ENCODE results near the gene HSPA12A. TPM values are rescaled to one million over a fixed set of nuclear protein-coding genes. Genes with fewer than 3 reads are reported as not detected.

The HSPA12A gene
- total and polyA plus RNA-seq, 5 experiments from 2014 or later: not detected

- ATAC-seq: no peak
- H3K27me3 Mint-ChIP-seq: peaks cover 50 to 89% (median 72%) of the 10 kb centered on the region in 5 donors
- peaks cover 0 to 13% (median 7%) of the 10 kb centered on the region in 4 donors for H3K4me1 Mint-ChIP-seq
- POLR2A ChIA-PET: no interaction called here
- H3K4me3 Mint-ChIP-seq: no peak overlapping the region
- no peak overlapping the region for H3K27ac Mint-ChIP-seq
- no peak for DNase-seq
- peaks cover 0 to 16% (median 11%) of the 10 kb centered on the region in 9 donors for H3K9me3 Mint-ChIP-seq
- peaks cover 2 to 7% (median 6%) of the 10 kb centered on the region in 3 donors for H3K36me3 Mint-ChIP-seq
These were observed 6.1 kb upstream of the HSPA12A start for GRCh38 chr10:116748471-116748870.

- DNase-seq (no peak), ATAC-seq (no peak)
- H3K4me3 Mint-ChIP-seq: no peak overlapping the region
- H3K4me1 Mint-ChIP-seq: peaks cover 1 to 17% (median 11%) of the 10 kb centered on the region in 4 donors
- H3K27me3 Mint-ChIP-seq: peaks cover 54 to 89% (median 73%) of the 10 kb centered on the region in 5 donors
- H3K27ac Mint-ChIP-seq: no peak overlapping the region
- peaks cover 0 to 16% (median 11%) of the 10 kb centered on the region in 9 donors for H3K9me3 Mint-ChIP-seq
- peaks cover 2 to 10% (median 7%) of the 10 kb centered on the region in 3 donors for H3K36me3 Mint-ChIP-seq
- POLR2A ChIA-PET: no interaction called here
These were observed 5.7 kb upstream of the HSPA12A start for GRCh38 chr10:116748041-116748440.

GRCh38 chr10:116747325-116747724 lies 5.0 kb upstream of the HSPA12A start:
- Mint-ChIP-seq H3K27ac (no peak overlapping the region), H3K4me1 (peaks cover 1 to 17% (median 11%) of the 10 kb centered on the region in 4 donors), H3K27me3 (peaks cover 54 to 90% (median 72%) of the 10 kb centered on the region in 5 donors), H3K4me3 (no peak overlapping the region), H3K9me3 (peaks cover 0 to 16% (median 11%) of the 10 kb centered on the region in 9 donors), H3K36me3 (peaks cover 2 to 10% (median 7%) of the 10 kb centered on the region in 3 donors)
- DNase-seq (no peak), ATAC-seq (no peak)
- POLR2A ChIA-PET: no interaction called here

- peaks cover 52 to 82% (median 58%) of the 10 kb centered on the region in 5 donors for H3K27me3 Mint-ChIP-seq
- peaks cover 2 to 11% (median 7%) of the 10 kb centered on the region in 3 donors for H3K36me3 Mint-ChIP-seq
- H3K27ac Mint-ChIP-seq: peak overlapping the region in 1 of 10 donors; percentile 46
- peaks cover 3 to 22% (median 13%) of the 10 kb centered on the region in 4 donors for H3K4me1 Mint-ChIP-seq
- no peak for ATAC-seq
- DNase-seq: no peak
- POLR2A ChIA-PET: no interaction called here
- peak overlapping the region in 4 of 10 donors; percentile 19 to 51 (median 32) for H3K4me3 Mint-ChIP-seq
- H3K9me3 Mint-ChIP-seq: peaks cover 0 to 16% (median 11%) of the 10 kb centered on the region in 9 donors
These were observed 2.5 kb upstream of the HSPA12A start for GRCh38 chr10:116744885-116745284.

DNA sequence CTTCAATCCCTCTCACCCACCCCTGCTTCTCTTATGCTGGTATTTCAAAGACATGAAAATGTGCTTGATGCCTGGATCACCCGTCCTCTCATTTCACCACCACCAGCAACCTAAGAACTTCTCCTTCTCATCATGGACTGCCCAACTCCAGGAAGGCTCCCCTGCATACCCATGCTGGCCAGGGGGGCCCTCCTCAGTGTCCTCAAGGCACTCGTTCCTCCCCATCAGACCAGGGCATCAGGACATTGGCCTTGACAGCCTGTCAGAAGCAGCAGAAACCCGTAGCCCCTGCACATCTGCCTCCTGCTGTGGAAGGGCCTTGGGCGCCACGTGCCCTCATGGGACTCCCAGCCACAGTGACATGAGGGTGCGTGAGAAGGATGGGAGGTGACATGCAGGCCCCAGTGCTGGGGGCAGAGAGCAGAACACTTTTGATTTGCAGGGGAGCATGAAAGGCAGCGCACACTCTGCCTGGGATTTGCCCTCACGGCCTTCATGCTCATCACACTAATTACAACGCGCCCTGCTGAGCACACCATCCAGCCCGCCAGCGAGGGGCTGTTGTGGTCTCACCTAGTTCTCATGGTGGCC lies 1.9 kb upstream of the HSPA12A start:
- Mint-ChIP-seq H3K27ac (peak overlapping the region in 1 of 10 donors; percentile 46), H3K27me3 (peaks cover 49 to 82% (median 57%) of the 10 kb centered on the region in 5 donors), H3K4me3 (peak overlapping the region; percentile 9 to 70 (median 38)), H3K36me3 (peaks cover 2 to 11% (median 7%) of the 10 kb centered on the region in 3 donors), H3K9me3 (peaks cover 0 to 15% (median 11%) of the 10 kb centered on the region in 9 donors), H3K4me1 (peaks cover 5 to 22% (median 13%) of the 10 kb centered on the region in 4 donors)
- peak in 1 of 2 donors; percentile 26 for ATAC-seq
- no peak for DNase-seq
- POLR2A ChIA-PET: no interaction called here

DNA sequence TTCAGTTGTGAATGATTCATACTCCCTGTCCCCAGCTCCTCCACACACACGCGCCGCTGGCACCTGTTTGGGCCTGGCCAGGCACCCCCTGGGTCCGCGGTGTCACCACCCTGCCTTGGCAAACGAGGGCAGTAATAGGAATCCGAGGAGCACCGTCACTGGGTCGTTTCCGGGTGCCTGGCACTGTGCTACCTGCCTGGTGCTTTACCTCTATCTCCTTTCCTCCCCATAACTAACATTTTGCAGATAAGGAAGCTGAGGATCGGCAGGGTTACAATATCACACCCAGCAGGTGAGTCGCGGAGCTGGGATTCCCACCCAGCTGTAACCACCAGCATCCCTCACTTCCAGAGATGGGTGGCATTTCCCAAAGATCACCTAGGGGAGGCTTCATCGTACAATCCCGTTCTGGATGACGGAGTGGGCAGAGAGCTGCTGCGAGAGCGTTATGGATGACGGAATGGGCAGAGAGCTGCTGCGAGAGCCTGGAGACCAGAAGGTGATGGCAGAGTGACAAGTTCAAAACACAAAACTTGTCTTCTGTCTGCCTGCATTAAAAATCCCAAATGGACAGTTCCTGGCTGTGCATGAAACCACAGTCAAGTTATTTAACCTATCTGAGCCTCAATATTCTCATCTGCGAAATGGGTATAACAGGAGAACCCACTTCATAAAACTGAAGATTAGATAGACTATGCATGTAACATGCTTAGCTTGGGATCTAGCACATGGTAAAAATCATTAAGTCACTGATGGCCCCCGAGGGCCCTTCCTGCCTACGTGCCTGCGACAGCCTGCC lies 1.1 kb upstream of the HSPA12A start:
- H3K4me3 Mint-ChIP-seq: peak overlapping the region; percentile 48 to 83 (median 60)
- H3K27ac Mint-ChIP-seq: no peak overlapping the region
- peaks cover 47 to 82% (median 57%) of the 10 kb centered on the region in 5 donors for H3K27me3 Mint-ChIP-seq
- peaks cover 0 to 10% (median 5%) of the 10 kb centered on the region in 9 donors for H3K9me3 Mint-ChIP-seq
- ATAC-seq (no peak), DNase-seq (no peak)
- H3K36me3 Mint-ChIP-seq: peaks cover 0 to 11% (median 5%) of the 10 kb centered on the region in 3 donors
- peaks cover 5 to 22% (median 13%) of the 10 kb centered on the region in 4 donors for H3K4me1 Mint-ChIP-seq
- POLR2A ChIA-PET: no interaction called here

DNA sequence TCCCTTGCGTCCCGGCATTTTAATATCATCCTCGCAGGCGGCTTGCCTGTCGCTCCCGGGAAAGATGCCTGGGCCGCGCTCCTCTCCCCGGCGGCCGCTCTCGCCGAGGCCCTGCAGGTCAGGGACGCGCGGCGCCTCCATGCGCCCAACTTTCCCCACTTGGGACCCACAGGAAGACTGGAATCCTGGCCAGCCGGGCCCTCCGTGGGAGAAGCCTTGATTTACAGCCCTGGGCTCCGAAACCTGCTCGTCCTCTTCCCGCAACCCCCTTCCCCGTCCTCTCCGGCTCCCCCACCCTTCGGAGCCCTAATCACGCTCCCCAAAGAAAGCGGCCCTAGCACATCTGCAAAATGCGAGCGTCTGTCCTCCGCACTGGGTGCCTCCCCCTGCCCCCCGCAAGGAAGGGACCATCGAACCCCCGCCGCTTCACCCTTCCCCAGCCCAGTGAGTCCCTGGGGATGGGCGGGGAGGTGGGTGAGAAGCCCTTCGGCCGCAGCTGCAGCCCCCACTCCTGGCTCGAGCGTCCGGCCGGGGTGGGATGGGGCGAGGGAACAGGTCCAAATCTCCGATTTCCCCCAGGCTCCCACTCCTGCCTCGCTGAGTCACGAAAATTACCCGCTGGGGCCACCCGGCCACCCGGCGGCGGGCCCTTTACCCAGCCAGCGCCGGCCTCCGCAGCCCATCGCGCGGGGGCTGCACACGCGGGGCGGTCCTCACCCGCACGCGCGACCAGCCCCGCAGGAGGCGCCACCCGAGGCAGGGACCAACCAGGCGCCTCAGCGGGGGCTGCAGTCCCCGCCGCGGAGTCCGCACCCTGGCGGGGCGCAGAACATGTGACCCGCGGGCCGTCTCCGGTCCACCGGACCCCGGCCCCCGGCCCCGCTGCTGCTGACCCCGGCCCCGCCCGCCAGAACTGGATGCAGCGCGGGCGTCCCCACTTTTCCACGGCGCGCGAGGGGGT lies 695 bp downstream of the HSPA12A start:
- POLR2A ChIA-PET: no interaction called here
- Mint-ChIP-seq H3K9me3 (peaks cover 0 to 7% (median 3%) of the 10 kb centered on the region in 9 donors), H3K27me3 (peaks cover 55 to 87% (median 63%) of the 10 kb centered on the region in 5 donors), H3K4me1 (peaks cover 5 to 22% (median 13%) of the 10 kb centered on the region in 4 donors), H3K36me3 (peaks cover 0 to 11% (median 5%) of the 10 kb centered on the region in 3 donors), H3K4me3 (peak overlapping the region in 8 of 10 donors; percentile 45 to 61 (median 55)), H3K27ac (peak overlapping the region in 1 of 10 donors; percentile 53)
- DNase-seq: no peak
- peak; percentile 23 for ATAC-seq

DNA sequence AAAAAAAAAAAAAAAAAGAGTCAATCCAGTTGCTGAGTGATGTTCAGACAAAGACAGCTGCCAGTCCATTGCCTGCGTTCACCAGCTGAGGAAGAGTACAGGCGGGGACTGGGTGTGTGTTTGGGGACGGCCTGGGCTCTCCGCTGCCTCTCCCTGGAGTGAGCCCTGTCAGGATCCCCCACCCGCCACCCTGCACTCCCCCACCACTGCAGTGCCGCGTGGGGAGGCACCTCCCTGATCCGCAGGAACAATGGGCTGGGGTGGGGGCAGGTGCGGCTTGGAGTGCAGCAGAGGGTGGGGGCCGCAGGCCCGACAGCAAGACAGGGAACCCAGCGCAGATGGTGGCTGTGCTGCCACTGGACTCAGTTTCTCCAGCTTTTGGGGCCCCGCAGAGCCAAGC lies 1.4 kb downstream of the HSPA12A start:
- no peak for DNase-seq
- H3K4me3 Mint-ChIP-seq: peak overlapping the region in 3 of 10 donors; percentile 58 to 61 (median 60)

GRCh38 chr10:116738339-116738738 lies 4.0 kb downstream of the HSPA12A start:
- Mint-ChIP-seq H3K9me3 (peaks cover 0 to 19% (median 4%) of the 10 kb centered on the region in 9 donors), H3K27me3 (peaks cover 44 to 87% (median 52%) of the 10 kb centered on the region in 5 donors), H3K4me3 (peak overlapping the region in 1 of 10 donors; percentile 14), H3K36me3 (peaks cover 0 to 6% (median 5%) of the 10 kb centered on the region in 3 donors), H3K4me1 (peaks cover 4 to 9% (median 6%) of the 10 kb centered on the region in 4 donors), H3K27ac (no peak overlapping the region)
- POLR2A ChIA-PET: no interaction called here
- DNase-seq (no peak), ATAC-seq (no peak)

More for the DNA sequence above, 1.4 kb downstream of the HSPA12A start:
- Mint-ChIP-seq H3K27me3 (peaks cover 57 to 87% (median 65%) of the 10 kb centered on the region in 5 donors), H3K4me1 (peaks cover 5 to 22% (median 13%) of the 10 kb centered on the region in 4 donors), H3K36me3 (peaks cover 0 to 11% (median 5%) of the 10 kb centered on the region in 3 donors), H3K27ac (no peak overlapping the region), H3K9me3 (peaks cover 0 to 13% (median 4%) of the 10 kb centered on the region in 9 donors)
- no peak for ATAC-seq
- POLR2A ChIA-PET: no interaction called here

GRCh38 chr10:116737627-116738327 lies 4.6 kb downstream of the HSPA12A start:
- Mint-ChIP-seq H3K4me3 (no peak overlapping the region), H3K27ac (no peak overlapping the region)

GRCh38 chr10:116733566-116733965 lies 8.8 kb downstream of the HSPA12A start:
- Mint-ChIP-seq H3K36me3 (peaks cover 0 to 5% (median 2%) of the 10 kb centered on the region in 3 donors), H3K27me3 (peaks cover 46 to 95% (median 63%) of the 10 kb centered on the region in 5 donors), H3K27ac (no peak overlapping the region), H3K4me3 (no peak overlapping the region), H3K9me3 (peaks cover 0 to 19% (median 4%) of the 10 kb centered on the region in 9 donors), H3K4me1 (peaks cover 0 to 3% (median 0%) of the 10 kb centered on the region in 4 donors)
- POLR2A ChIA-PET: interaction anchor here (0.6 kb wide), 1 partner anchor 672 kb away, joined by 7 read pairs; no protein-coding TSS in a partner anchor
- DNase-seq: no peak
- ATAC-seq: no peak

More at GRCh38 chr10:116737627-116738327, 4.6 kb downstream of the HSPA12A start:
- Mint-ChIP-seq H3K27me3 (peaks cover 46 to 88% (median 55%) of the 10 kb centered on the region in 5 donors), H3K4me1 (peaks cover 3 to 6% (median 4%) of the 10 kb centered on the region in 4 donors), H3K9me3 (peaks cover 0 to 19% (median 4%) of the 10 kb centered on the region in 9 donors), H3K36me3 (peaks cover 0 to 5% (median 3%) of the 10 kb centered on the region in 3 donors)
- DNase-seq (no peak), ATAC-seq (no peak)
- POLR2A ChIA-PET: no interaction called here
